Measurements from ENCODE around the gene RAMP1.

DNA sequence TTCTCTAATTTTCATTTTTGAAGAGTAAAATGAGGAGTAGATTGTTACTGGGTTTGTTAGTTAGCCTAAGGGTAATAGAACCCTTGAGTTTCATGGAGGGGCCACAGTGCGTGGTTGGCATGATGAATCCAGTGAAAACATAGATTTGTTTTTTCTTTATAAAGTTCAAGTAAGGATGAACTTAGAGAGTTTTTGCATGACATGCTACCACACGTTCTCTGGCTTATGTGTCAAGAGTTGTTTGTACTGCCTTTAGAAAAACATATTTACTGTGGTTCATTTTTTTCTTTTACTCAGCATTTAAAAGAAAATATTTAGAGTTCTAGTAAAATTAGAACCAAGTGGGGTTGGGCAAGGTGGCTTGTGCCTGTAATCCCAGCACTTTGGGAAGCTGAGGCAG lies 39.0 kb upstream of the RAMP1 start:
- TF ChIP-seq, protein P1, sequence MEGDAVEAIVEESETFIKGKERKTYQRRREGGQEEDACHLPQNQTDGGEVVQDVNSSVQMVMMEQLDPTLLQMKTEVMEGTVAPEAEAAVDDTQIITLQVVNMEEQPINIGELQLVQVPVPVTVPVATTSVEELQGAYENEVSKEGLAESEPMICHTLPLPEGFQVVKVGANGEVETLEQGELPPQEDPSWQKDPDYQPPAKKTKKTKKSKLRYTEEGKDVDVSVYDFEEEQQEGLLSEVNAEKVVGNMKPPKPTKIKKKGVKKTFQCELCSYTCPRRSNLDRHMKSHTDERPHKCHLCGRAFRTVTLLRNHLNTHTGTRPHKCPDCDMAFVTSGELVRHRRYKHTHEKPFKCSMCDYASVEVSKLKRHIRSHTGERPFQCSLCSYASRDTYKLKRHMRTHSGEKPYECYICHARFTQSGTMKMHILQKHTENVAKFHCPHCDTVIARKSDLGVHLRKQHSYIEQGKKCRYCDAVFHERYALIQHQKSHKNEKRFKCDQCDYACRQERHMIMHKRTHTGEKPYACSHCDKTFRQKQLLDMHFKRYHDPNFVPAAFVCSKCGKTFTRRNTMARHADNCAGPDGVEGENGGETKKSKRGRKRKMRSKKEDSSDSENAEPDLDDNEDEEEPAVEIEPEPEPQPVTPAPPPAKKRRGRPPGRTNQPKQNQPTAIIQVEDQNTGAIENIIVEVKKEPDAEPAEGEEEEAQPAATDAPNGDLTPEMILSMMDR (IDR thresholded peaks at IDR 0.05; ENCODE audit: insufficient read depth, low read depth, low read length), result no peak
- TF ChIP-seq EZH2 (IDR thresholded peaks at IDR 0.05; ENCODE audit: insufficient read depth, low read length), result no peak
